GM10266 (cell line): ENCODE data around the gene PSMD8.

Source experiments
- DNase-seq: peaks from one replicate; pipeline ENCODE4 v3.0.0; 2012; ENCODE audit errors: extremely low spot score
- CTCF ChIP-seq: IDR thresholded peaks from 2 replicates; pipeline ENCODE4 v1.5.1; 2012; ENCODE audit warnings: mild to moderate bottlenecking, low read depth; ENCODE audit not compliant: control insufficient read depth, insufficient read depth; ENCODE audit errors: missing control alignments

Gene PSMD8

GRCh38 chr19:38422438-38422837, 48.1 kb downstream of the PSMD8 start:
- DNase-seq: no peak
- TF ChIP-seq CTCF: no peak

- no peak for TF ChIP-seq CTCF
Observed at GRCh38 chr19:38424272-38424671, 49.9 kb downstream of the PSMD8 start.

GRCh38 chr19:38425222-38425809, 50.9 kb downstream of the PSMD8 start:
- DNase-seq: no peak
- TF ChIP-seq CTCF: no peak

More at GRCh38 chr19:38424272-38424671, 49.9 kb downstream of the PSMD8 start:
- no peak for DNase-seq

GRCh38 chr19:38425810-38426466, 51.6 kb downstream of the PSMD8 start, which contains the start of gene RASGRP4:
Gene RASGRP4 (minus strand): TSS chr19:38426219. CDS start chr19:38426091, 128 bp downstream.
- TF ChIP-seq CTCF: no peak
- peak; percentile 60 for DNase-seq

- DNase-seq: peak; percentile 78
Observed at GRCh38 chr19:38427035-38427677, 52.8 kb downstream of the PSMD8 start.

GRCh38 chr19:38429055-38429810, 54.9 kb downstream of the PSMD8 start:
- no peak for DNase-seq
- TF ChIP-seq CTCF: no peak

GRCh38 chr19:38429811-38430156, 55.4 kb downstream of the PSMD8 start:
- no peak for DNase-seq
- TF ChIP-seq CTCF: no peak
